Natural killer cell treated with Interleukin-12 subunit alpha and Interleukin-12 subunit beta and Interleukin-15 and Interleukin-18, amount 100 ng/mL, for 72 hours (primary cell): Measurements from ENCODE around the gene TCEA3. TPM values are rescaled to one million over a fixed set of nuclear protein-coding genes. Genes with fewer than 3 reads are reported as not detected.

Experiments used
- ATAC-seq, 2 donors: fragments of 150-1000 bp; cut with Tn5 transposase in 1 of 2; sonication (Bioruptor Pico), chemical (Tn5 transposase) in 1 of 2; 2 replicates each; pipeline ENCODE4 v1.10.0; 2021
- DNase-seq: peaks from one replicate; pipeline ENCODE4 v3.0.0; 2022; ENCODE audit warnings: low spot score
- H3K27ac Mint-ChIP-seq, 2 donors: 1 replicate in 1 of 2; 2 replicates in 1 of 2; pipeline ENCODE4 v1.8.0; 2022; ENCODE audit warnings: mixed read lengths in 2 of 2, mild to moderate bottlenecking in 1 of 2, moderate library complexity in 1 of 2
- H3K27me3 Mint-ChIP-seq, 2 donors: 1 replicate in 1 of 2; 2 replicates in 1 of 2; pipeline ENCODE4 v1.8.0; 2022; ENCODE audit warnings: mixed read lengths in 2 of 2
- H3K36me3 Mint-ChIP-seq: one replicate; pipeline ENCODE4 v1.8.0; 2022; ENCODE audit warnings: mixed read lengths
- H3K4me1 Mint-ChIP-seq, 2 donors: 1 replicate in 1 of 2; 2 replicates in 1 of 2; pipeline ENCODE4 v1.8.0; 2022; ENCODE audit warnings: low read depth in 2 of 2, mixed read lengths in 2 of 2, mild to moderate bottlenecking in 1 of 2
- H3K4me3 Mint-ChIP-seq: one replicate; pipeline ENCODE4 v1.8.0; 2022; ENCODE audit warnings: mixed read lengths
- H3K9me3 Mint-ChIP-seq: 2 replicates; pipeline ENCODE4 v1.8.0; 2022; ENCODE audit warnings: mixed read lengths
- total RNA-seq, 2 donors: library from RNA; stranded (reverse); gene quantifications; one replicate each; pipeline ENCODE4 v1.2.3, GENCODE V29; 2022

The TCEA3 gene
- total RNA-seq, 2 donors from 2014 or later: 0.31 TPM; not detected in 1

DNA sequence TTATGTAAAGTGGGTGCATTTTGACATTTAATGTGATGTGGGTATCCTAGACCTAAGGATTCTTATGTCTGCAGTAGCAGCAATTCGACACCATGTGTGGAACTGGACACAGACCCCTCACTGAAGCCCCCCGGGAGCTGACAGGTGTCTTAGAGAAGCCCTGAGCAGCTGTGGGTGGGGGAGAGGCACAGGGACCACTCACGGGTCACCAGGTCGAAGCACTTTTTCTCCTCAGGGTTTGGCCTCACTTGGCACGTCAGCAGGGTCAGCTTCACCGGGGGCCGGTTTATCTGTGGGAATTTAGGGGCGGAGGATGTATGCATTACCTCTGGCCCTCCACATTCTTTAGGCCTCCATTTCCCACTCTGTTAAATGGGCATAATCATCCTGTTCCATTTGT, 14.0 kb upstream of the TCEA3 start:
- no peak for ATAC-seq
- peaks cover 10 to 20% of the 10 kb centered on the region in 2 donors for H3K27me3 Mint-ChIP-seq
- no peak overlapping the region for H3K27ac Mint-ChIP-seq
- H3K4me1 Mint-ChIP-seq: no peaks in the 10 kb centered on the region
- H3K4me3 Mint-ChIP-seq: no peak overlapping the region
- H3K36me3 Mint-ChIP-seq: no peaks in the 10 kb centered on the region
- DNase-seq: no peak
- H3K9me3 Mint-ChIP-seq: no peaks in the 10 kb centered on the region

DNA sequence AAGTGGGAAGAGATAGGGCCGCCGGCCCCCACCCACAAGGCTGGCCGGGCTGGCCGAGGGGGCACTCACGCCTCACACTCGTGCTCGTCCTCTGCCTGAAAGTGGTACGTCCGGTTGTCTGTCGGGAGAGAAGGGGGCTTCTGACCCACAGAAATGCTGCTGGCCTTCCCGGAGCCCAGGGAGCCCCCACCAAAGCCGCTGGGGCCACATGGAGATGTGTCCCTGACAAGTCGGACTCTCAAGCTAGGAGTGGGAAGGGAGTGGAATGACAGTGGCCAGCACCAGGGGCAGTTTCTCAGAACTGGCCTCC, 12.8 kb upstream of the TCEA3 start:
- Mint-ChIP-seq H3K27me3 (peaks cover 14 to 20% of the 10 kb centered on the region in 2 donors), H3K4me1 (no peaks in the 10 kb centered on the region), H3K4me3 (no peak overlapping the region), H3K9me3 (no peaks in the 10 kb centered on the region), H3K36me3 (no peaks in the 10 kb centered on the region), H3K27ac (no peak overlapping the region)
- DNase-seq: no peak
- no peak for ATAC-seq

DNA sequence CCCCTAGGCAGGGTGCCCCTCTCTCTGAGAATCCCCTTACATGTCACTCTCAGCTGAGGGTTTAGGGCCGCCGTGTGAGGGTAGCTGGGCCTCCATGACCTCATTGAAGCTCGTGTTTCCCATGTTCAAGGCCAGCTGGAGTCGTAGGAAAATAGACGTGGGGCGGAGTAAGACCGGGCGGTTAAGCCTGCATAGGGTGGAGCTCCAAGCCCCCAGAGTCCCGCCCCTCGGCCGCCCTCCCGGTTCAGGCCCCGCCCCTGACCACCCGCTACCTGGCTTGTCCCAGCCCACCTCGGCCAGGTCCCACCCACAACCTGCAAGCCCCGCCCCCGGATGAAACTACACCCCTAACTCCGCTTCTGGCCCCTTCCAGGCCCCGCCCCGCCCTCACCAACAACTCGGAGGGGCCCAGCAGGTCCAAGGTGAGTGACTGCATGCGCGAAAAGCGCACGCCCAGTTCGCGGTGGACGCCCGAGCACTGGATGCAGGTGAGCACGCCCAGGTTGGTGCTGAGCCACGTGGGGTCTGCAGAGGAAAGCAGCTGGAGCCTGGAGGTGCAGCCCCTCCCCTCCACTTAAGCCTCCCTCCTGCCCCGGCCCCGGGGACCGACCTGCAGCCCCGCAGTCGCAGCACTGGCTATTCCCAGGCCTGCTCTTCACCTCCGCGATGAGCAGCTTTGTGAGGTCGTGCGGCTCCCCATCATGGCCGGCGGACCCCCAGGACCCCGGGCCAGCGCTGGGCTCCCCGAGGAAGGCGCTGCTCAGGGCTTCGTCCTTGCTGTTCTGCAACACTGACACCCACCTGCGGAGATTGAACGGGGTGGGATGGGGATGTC, 12.2 kb upstream of the TCEA3 start:
- Mint-ChIP-seq H3K27ac (no peak overlapping the region), H3K9me3 (no peaks in the 10 kb centered on the region), H3K27me3 (peaks cover 16 to 20% of the 10 kb centered on the region in 2 donors), H3K4me1 (no peaks in the 10 kb centered on the region), H3K4me3 (no peak overlapping the region), H3K36me3 (no peaks in the 10 kb centered on the region)
- DNase-seq (no peak), ATAC-seq (peak; percentile 41 to 46)

DNA sequence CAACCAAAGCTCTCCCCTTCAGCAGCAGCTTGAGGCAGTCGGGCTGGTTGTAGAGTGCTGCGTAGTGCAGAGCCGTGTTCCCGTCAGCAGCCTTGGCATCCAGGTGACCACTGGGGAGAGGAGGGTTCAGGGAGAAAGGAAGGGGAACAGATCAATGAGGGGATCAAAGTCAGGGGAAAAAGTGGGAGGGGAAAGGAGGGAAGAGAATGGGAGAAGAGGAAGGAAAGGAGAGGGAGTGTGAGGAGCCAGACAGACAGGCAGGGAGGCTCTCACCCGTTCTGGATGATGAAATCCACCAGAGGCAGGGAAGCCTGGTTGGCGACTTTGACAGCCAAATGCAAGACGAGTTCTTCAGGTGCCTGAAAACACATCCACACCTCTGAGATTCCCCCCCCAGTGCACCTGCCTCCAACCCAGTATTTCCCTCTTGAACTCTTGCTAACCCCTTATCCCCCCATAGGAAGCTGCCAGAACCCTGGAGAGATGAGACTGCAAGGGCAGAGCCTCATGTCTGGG, 9.8 kb upstream of the TCEA3 start:
- no peak for DNase-seq
- Mint-ChIP-seq H3K4me1 (no peaks in the 10 kb centered on the region), H3K9me3 (no peaks in the 10 kb centered on the region), H3K27me3 (peaks cover 16 to 20% of the 10 kb centered on the region in 2 donors), H3K36me3 (no peaks in the 10 kb centered on the region), H3K4me3 (no peak overlapping the region), H3K27ac (no peak overlapping the region)
- ATAC-seq: no peak

DNA sequence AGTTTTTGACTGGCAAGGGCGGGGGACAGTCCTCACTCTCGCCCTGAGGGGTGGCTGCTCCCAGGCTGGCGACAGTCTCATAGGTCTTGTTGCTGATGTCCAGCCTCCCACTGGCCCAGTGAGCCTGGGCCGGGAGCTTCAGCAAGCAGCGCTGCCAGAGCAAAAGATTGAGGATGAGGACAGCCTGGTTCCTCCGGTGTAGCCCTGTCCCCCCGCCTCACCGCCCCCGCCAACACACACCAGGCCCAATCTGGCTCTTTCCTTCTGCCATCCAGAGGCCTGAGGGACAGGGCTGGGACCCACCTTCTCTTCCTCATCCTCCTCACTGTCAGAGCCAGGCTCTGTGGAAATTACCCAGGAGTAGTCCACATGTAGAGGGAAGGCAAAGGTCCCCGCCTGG, 8.6 kb upstream of the TCEA3 start:
- ATAC-seq: no peak
- H3K27me3 Mint-ChIP-seq: peaks cover 16 to 20% of the 10 kb centered on the region in 2 donors
- H3K4me1 Mint-ChIP-seq: no peaks in the 10 kb centered on the region
- H3K27ac Mint-ChIP-seq: no peak overlapping the region
- no peaks in the 10 kb centered on the region for H3K9me3 Mint-ChIP-seq
- DNase-seq: no peak
- H3K36me3 Mint-ChIP-seq: no peaks in the 10 kb centered on the region
- H3K4me3 Mint-ChIP-seq: no peak overlapping the region

DNA sequence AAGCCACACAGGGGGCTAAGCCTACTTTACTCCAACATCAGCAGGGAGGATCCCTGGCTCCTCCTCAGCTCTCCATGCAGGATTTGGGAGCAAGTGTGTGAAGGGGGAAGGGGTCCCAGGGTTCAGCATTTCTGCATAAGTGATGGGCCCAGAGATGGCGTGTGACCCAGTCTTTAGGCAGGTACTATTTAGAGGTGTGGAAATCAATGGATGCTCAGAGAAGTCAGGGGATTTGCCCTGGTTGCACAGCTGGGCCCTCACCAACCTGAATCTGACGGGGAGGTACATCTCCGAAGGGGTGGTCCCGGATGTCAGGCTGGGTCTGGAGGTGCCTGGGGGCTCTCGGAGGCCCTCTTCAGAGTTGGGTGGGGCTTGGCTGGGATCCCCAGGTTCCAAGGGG, 6.9 kb upstream of the TCEA3 start:
- Mint-ChIP-seq H3K4me1 (no peaks in the 10 kb centered on the region), H3K27me3 (peaks cover 20 to 26% of the 10 kb centered on the region in 2 donors), H3K27ac (no peak overlapping the region), H3K36me3 (no peaks in the 10 kb centered on the region), H3K4me3 (no peak overlapping the region), H3K9me3 (no peaks in the 10 kb centered on the region)
- DNase-seq (no peak), ATAC-seq (no peak)

DNA sequence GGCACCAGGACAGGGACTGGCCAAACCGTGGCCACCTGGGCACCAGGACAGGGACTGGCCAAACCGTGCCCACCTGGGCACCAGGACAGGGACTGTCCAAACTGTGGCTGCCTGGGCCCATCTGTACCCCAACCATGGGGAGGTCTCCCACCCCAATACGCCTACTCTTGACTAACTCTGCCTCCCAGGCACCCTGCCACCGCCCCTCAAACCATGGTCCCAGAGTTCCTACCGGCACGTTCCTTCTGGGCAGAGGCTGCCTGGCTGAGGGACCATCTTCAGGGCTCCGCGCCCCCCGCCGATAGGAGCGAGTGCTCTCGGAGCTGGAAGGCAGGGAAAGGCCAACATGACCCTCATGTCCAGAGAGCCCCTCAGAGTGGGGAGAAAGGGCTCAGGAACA, 6.3 kb upstream of the TCEA3 start:
- Mint-ChIP-seq H3K4me3 (no peak overlapping the region), H3K4me1 (no peaks in the 10 kb centered on the region), H3K9me3 (no peaks in the 10 kb centered on the region), H3K27ac (no peak overlapping the region), H3K27me3 (peaks cover 26 to 32% of the 10 kb centered on the region in 2 donors), H3K36me3 (no peaks in the 10 kb centered on the region)
- DNase-seq (no peak), ATAC-seq (no peak)

DNA sequence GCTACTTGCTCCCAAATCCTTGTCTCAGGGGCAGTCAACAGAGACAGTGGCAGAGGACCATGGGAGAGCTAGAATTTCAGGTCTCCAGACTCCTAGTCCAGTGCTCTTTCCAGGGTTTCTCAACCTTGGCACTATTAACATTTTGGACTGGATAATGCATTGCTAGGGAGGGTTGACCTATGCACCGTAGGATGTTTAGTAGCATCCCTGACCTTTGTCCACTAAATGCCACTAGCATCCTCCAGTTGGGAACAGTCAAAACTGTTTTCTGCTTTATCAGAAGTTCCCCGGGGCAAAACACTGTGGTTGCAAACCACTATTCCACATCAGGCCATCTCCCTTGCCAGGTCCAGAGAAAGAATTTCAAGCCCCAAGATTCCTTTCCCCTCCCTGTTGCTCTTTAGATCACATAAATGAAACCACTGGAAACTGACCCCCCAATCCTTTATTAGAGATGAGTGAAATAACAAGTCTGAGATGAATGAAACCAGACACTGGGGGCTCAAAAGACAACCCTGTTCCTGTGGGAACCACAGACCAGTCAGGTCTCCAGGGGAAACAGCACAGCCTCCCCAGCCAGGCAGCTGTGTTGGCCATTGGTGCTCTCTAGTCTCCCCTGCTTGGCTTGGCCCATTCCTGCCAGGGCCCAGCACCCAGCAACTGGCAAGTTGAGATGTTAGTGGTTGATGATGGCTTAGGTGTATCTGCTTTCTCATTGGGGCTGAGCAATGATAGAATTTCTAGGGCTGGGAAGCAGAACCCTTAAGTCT, 3.8 kb upstream of the TCEA3 start:
- DNase-seq (no peak), ATAC-seq (no peak)
- peaks cover 15 to 25% of the 10 kb centered on the region in 2 donors for H3K27me3 Mint-ChIP-seq
- no peak overlapping the region for H3K4me3 Mint-ChIP-seq
- no peak overlapping the region for H3K27ac Mint-ChIP-seq
- H3K4me1 Mint-ChIP-seq: peaks cover 1 to 2% of the 10 kb centered on the region in 2 donors
- H3K9me3 Mint-ChIP-seq: no peaks in the 10 kb centered on the region
- H3K36me3 Mint-ChIP-seq: no peaks in the 10 kb centered on the region

DNA sequence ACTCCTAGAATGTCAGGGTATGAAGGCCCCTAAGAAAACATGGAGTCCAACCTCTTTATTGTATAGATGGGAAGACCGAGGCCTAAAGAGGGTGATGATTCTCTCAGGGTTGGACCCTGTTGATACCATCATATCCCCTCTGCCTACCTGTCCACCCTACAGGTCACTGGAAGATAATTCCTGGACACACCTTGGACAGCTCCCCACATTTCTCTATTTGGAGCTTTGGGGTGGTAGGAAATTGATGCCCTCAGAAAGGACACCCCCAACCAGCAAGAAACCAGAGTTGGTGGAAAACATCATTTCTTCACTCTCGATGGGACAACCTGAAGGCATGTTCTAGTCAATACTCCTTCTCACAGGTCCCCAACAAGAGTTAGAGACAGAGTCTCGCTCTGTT, 3.0 kb upstream of the TCEA3 start:
- Mint-ChIP-seq H3K27ac (no peak overlapping the region), H3K4me1 (peaks cover 7 to 8% of the 10 kb centered on the region in 2 donors), H3K36me3 (no peaks in the 10 kb centered on the region), H3K4me3 (no peak overlapping the region), H3K9me3 (no peaks in the 10 kb centered on the region), H3K27me3 (peaks cover 21 to 26% of the 10 kb centered on the region in 2 donors)
- no peak for DNase-seq
- ATAC-seq: no peak

DNA sequence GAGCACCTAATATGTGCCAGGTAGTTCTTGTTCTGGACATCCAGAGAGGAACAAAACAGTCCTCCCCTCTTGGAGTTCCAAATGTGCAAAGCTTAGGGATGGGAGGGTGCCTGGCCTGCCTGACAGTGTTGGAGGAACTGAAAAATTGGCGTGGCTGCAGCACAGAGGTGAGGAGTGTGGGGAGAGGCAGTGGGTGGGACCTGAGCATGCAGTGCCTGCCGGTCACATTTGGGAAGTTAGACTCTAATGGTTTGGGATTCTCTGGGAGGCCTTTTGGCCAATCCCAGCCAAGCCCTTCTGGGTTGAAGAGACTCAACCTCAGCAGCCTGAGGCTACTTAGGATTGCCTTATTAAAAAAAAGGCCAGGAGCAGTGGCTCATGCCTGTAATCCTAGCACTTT, 2.3 kb upstream of the TCEA3 start:
- H3K27me3 Mint-ChIP-seq: peaks cover 22 to 27% of the 10 kb centered on the region in 2 donors
- no peak overlapping the region for H3K27ac Mint-ChIP-seq
- no peaks in the 10 kb centered on the region for H3K9me3 Mint-ChIP-seq
- no peaks in the 10 kb centered on the region for H3K36me3 Mint-ChIP-seq
- H3K4me1 Mint-ChIP-seq: peaks cover 14 to 15% of the 10 kb centered on the region in 2 donors
- H3K4me3 Mint-ChIP-seq: no peak overlapping the region
- DNase-seq: no peak
- no peak for ATAC-seq

DNA sequence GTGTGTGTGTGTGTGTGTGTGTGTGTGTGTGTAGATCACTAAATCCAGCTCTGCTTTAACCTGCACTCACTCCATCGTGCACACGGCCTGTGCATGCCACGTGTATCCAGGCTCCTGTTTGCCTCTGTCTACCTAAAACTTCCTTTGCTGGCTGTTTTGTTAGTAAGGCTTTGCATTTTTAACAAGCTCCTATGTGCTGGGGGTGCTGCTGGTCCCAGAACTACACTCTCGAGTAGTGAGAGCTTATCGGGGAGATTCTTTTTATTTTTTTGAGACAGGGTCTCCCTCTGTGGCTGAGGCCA, 596 bp upstream of the TCEA3 start:
- ATAC-seq (no peak), DNase-seq (no peak)
- Mint-ChIP-seq H3K27me3 (peaks cover 22 to 28% of the 10 kb centered on the region in 2 donors), H3K27ac (no peak overlapping the region), H3K36me3 (no peaks in the 10 kb centered on the region), H3K4me3 (peak overlapping the region; percentile 17), H3K9me3 (no peaks in the 10 kb centered on the region), H3K4me1 (peaks cover 15 to 16% of the 10 kb centered on the region in 2 donors)

DNA sequence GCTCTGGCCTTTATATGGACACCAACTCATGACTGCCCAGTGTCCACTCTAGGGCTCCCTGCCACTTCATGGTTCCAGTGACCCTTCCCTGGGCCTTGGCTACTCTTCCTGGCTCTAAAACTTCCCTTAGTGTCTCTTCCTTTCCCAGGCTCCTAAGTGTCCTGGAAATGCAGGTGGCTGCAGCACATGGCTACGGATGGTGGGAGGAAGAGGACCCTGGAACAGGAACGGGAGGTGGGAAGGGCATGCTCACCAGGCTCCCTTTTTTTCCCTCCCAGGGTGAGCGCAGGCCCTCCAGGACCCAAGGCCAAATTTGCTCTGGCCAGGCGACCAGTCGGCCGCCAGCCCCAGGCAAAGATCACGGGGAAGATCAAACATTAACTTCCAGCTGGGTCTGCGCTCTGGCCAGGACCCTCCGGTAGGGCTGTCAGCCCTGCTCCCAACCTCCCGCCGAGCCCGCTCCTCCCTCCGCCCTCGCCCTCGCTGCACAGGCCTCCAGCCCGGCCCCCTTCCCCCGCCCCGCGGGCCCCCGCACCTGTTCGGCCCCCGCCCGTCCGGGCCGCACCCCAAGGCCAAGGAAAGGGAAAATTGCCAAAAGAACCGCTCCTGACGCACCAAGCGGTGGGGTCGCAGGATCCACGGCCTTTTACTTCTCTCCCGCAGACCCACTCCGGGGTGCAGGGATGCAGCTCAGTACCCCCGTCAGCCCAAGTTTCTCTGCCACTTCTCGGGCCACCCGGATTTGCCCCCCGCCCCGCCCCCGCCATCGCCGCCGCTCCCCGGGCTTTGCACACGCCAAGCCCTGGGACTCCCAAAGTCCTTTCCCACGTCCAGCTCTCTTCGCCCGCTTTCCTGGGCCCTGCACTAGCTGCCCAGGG, 894 bp downstream of the TCEA3 start:
- H3K9me3 Mint-ChIP-seq: no peaks in the 10 kb centered on the region
- DNase-seq: no peak
- no peak for ATAC-seq
- H3K36me3 Mint-ChIP-seq: no peaks in the 10 kb centered on the region
- H3K4me1 Mint-ChIP-seq: peaks cover 15 to 16% of the 10 kb centered on the region in 2 donors
- H3K27me3 Mint-ChIP-seq: peaks cover 22 to 28% of the 10 kb centered on the region in 2 donors
- H3K4me3 Mint-ChIP-seq: peak overlapping the region; percentile 56
- no peak overlapping the region for H3K27ac Mint-ChIP-seq

DNA sequence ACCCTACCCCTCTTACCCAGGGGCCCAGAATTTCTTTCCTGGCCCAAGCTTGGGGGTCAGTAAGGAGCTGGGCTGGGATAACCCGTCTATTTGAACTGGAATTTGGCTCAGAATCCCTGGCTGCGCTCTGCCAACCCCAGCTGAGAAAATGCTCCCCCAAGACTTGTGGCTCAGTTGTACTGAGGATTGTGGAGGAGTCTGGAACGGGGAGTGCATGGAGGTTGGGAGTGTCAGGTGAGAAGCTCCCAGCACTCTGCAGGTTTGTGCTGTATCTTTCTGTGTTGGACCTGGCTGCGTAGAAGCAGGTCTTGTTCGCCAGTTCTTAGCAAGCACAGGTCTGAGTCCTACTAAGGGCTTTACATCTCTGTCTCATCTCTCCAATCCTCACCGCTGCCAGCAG, 1.6 kb downstream of the TCEA3 start:
- no peak for DNase-seq

More for the DNA sequence above, 1.6 kb downstream of the TCEA3 start:
- Mint-ChIP-seq H3K36me3 (no peaks in the 10 kb centered on the region), H3K4me3 (peak overlapping the region; percentile 19), H3K27me3 (peaks cover 22 to 28% of the 10 kb centered on the region in 2 donors), H3K9me3 (no peaks in the 10 kb centered on the region), H3K27ac (no peak overlapping the region), H3K4me1 (peaks cover 15 to 16% of the 10 kb centered on the region in 2 donors)
- no peak for ATAC-seq
